CD4-positive, alpha-beta memory T cell (primary cell): Measurements from ENCODE around the gene TMEM38A. TPM values are rescaled to one million over a fixed set of nuclear protein-coding genes. Genes with fewer than 3 reads are reported as not detected.

Experiments used
- CTCF ChIA-PET: fragments of 350-600 bp; sonication (Branson Sonifier 250); formaldehyde crosslinking; loops from one replicate; lab custom pipeline; 2021; ENCODE audit warnings: inconsistent platforms; ENCODE audit not compliant: partially characterized antibody; lab: Charles Lee
- POLR2A ChIA-PET: fragments of 350-600 bp; sonication (Branson Sonifier 250); formaldehyde crosslinking; loops from one replicate; lab custom pipeline; 2021; ENCODE audit not compliant: partially characterized antibody; lab: Charles Lee
- DNase-seq, 5 donors: peaks; one replicate each; pipeline versions ENCODE4 v3.0.0 to v3.0.0-alpha.2; 2020 to 2022; ENCODE audit warnings: mixed read lengths in 1 of 5
- H3K27ac ChIP-seq: one replicate; pipeline ENCODE4 v1.7.0; 2013; ENCODE audit warnings: low read depth, low read length
- H3K27me3 ChIP-seq: 2 replicates; pipeline ENCODE4 v1.7.0; 2013; ENCODE audit warnings: mild to moderate bottlenecking, low read length, moderate library complexity; ENCODE audit not compliant: insufficient read depth
- H3K36me3 ChIP-seq: 2 replicates; pipeline ENCODE4 v1.7.0; 2013; ENCODE audit warnings: mild to moderate bottlenecking, low read length, moderate library complexity; ENCODE audit not compliant: insufficient read depth
- H3K4me1 ChIP-seq: 2 replicates; pipeline ENCODE4 v1.7.0; 2013; ENCODE audit warnings: mild to moderate bottlenecking, low read length, moderate library complexity; ENCODE audit not compliant: insufficient read depth
- H3K4me3 ChIP-seq, 2 donors: one replicate each; pipeline ENCODE4 v1.7.0; 2013; ENCODE audit warnings: low read length in 2 of 2, mild to moderate bottlenecking in 1 of 2
- H3K9me3 ChIP-seq, 2 donors: one replicate each; pipeline ENCODE4 v1.7.0; 2013; ENCODE audit warnings: low read length in 2 of 2, control low read depth in 1 of 2; ENCODE audit not compliant: control insufficient read depth in 1 of 2
- H3K27ac Mint-ChIP-seq, 7 donors: one replicate each; pipeline ENCODE4 v1.8.0; 2020 to 2021; ENCODE audit warnings: mixed read lengths in 7 of 7, mild to moderate bottlenecking in 6 of 7, inconsistent platforms in 3 of 7, moderate library complexity in 3 of 7
- H3K27me3 Mint-ChIP-seq, 2 donors: one replicate each; pipeline ENCODE4 v1.8.0; 2020 to 2021; ENCODE audit warnings: mixed read lengths in 2 of 2
- H3K36me3 Mint-ChIP-seq, 2 donors: one replicate each; pipeline ENCODE4 v1.8.0; 2020 to 2021; ENCODE audit warnings: mixed read lengths in 2 of 2, inconsistent platforms in 1 of 2, mild to moderate bottlenecking in 1 of 2
- H3K4me1 Mint-ChIP-seq, 4 donors: one replicate each; pipeline ENCODE4 v1.8.0; 2020 to 2021; ENCODE audit warnings: mixed read lengths in 4 of 4, mild to moderate bottlenecking in 1 of 4
- H3K4me3 Mint-ChIP-seq, 8 donors: one replicate each; pipeline ENCODE4 v1.8.0; 2020 to 2021; ENCODE audit warnings: mixed read lengths in 8 of 8, mild to moderate bottlenecking in 7 of 8, moderate library complexity in 6 of 8, inconsistent platforms in 3 of 8
- H3K9me3 Mint-ChIP-seq, 8 donors: one replicate each; pipeline ENCODE4 v1.8.0; 2020 to 2021; ENCODE audit warnings: mixed read lengths in 8 of 8, mild to moderate bottlenecking in 5 of 8, inconsistent platforms in 3 of 8, moderate library complexity in 1 of 8
- intact Hi-C: fragments of 100-400 bp; cut with micrococcal nuclease; formaldehyde crosslinking; loops from one replicate; pipeline ENCODE4 v1.15.1; 2023
- polyA plus RNA-seq, 2 donors: library from polyadenylated mRNA; unstranded; fragments of 300-500 nt; fragmentation: Illumina TruSeq; gene quantifications; one replicate each; pipeline ENCODE4 v1.2.3, GENCODE V29; 2021
- total RNA-seq, 2 experiments: library from RNA; stranded (reverse); gene quantifications; one replicate each; pipeline ENCODE4 v1.2.3, GENCODE V29; 2021

The TMEM38A gene
- total and polyA plus RNA-seq, 4 experiments from 2014 or later = 0.22 to 1.2 (median 0.83) TPM

DNA sequence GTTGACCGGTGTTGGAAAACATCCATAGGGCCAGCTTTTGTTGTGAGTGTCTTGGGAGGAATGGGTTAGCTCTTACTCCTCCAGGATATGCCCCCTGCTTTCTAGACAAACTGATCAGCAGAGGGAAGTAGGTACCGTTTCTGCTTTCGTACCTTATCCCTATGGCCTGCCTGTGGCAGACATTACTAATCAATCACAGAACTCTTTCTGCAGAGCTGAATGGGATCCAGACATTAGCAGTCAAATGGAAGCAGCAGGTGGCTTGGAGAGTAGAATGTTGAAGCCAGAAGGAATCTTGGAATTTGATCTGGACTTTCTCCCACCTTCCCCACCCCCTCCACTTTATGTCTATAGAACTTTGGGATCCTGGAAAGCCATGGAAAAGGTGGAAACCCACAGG is 75.8 kb downstream of the TMEM38A start:
- Histone ChIP-seq H3K27me3 (no peaks in the 10 kb centered on the region), H3K36me3 (no peaks in the 10 kb centered on the region), H3K9me3 (no peaks in the 10 kb centered on the region), H3K4me3 (no peak overlapping the region), H3K27ac (no peak overlapping the region), H3K4me1 (no peaks in the 10 kb centered on the region)
- ChIA-PET POLR2A (no interaction called here), CTCF (no interaction called here)
- H3K36me3 Mint-ChIP-seq = no peaks in the 10 kb centered on the region
- intact Hi-C loops = no loop called here
- H3K27ac Mint-ChIP-seq = no peak overlapping the region
- no peaks in the 10 kb centered on the region for H3K4me1 Mint-ChIP-seq
- H3K4me3 Mint-ChIP-seq = no peak overlapping the region
- peaks cover 4 to 6% of the 10 kb centered on the region in 2 donors for H3K27me3 Mint-ChIP-seq
- DNase-seq = no peak
- peaks cover 0 to 3% (median 0%) of the 10 kb centered on the region in 8 donors for H3K9me3 Mint-ChIP-seq

DNA sequence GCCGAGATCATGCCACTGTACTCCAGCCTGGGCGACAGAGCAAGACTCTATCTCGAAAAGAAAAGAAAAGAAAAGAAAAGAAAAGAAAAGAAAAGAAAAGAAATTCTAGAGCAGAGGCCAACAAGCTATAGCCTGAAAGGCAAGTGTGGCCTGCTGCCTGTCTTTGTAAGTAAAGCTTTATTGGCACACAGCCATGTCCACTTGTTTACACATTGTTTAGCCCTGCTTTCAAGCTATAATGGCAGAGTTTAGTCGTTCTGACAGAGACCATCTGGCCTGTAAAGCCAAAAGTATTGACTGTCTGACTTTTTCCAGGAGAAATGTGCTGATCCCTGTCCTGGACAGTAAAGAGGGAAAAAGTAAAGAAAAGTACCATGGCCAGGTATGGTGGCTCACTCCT is 77.0 kb downstream of the TMEM38A start:
- Mint-ChIP-seq H3K9me3 (peaks cover 0 to 3% (median 0%) of the 10 kb centered on the region in 8 donors), H3K27me3 (peaks cover 5 to 6% of the 10 kb centered on the region in 2 donors), H3K4me3 (no peak overlapping the region), H3K4me1 (no peaks in the 10 kb centered on the region), H3K36me3 (no peaks in the 10 kb centered on the region), H3K27ac (no peak overlapping the region)
- DNase-seq = no peak
- ChIA-PET POLR2A (no interaction called here), CTCF (no interaction called here)
- H3K36me3 ChIP-seq = no peaks in the 10 kb centered on the region
- H3K27me3 ChIP-seq = no peaks in the 10 kb centered on the region
- no peaks in the 10 kb centered on the region for H3K9me3 ChIP-seq
- H3K4me1 ChIP-seq = no peaks in the 10 kb centered on the region
- H3K27ac ChIP-seq = no peak overlapping the region
- intact Hi-C loops = no loop called here
- H3K4me3 ChIP-seq = no peak overlapping the region

DNA sequence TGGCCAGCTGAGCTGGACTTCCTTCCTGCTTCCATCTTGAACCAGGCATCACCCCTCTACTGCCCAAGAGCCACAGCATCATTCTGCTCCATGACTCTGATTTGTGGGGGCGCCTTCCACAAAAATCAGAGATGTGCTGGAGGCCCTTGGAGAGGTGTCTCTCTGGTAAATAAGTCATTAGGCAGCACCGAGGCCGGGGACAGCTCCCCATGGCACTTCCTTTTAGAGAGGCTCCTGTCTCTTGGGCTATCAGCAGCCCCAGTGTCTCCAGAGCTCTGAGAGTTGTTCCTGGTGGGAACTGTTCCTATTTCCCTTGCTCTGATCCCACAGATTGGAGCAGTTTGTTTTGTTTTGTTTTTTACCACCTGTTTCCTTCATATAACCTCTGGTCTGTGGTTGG is 78.6 kb downstream of the TMEM38A start:
- Histone ChIP-seq H3K36me3 (no peaks in the 10 kb centered on the region), H3K4me1 (no peaks in the 10 kb centered on the region), H3K9me3 (no peaks in the 10 kb centered on the region), H3K4me3 (no peak overlapping the region), H3K27me3 (no peaks in the 10 kb centered on the region), H3K27ac (no peak overlapping the region)
- H3K36me3 Mint-ChIP-seq = no peaks in the 10 kb centered on the region
- H3K4me1 Mint-ChIP-seq = no peaks in the 10 kb centered on the region
- peaks cover 0 to 3% of the 10 kb centered on the region in 2 donors for H3K27me3 Mint-ChIP-seq
- intact Hi-C loops = no loop called here
- H3K27ac Mint-ChIP-seq = no peak overlapping the region
- CTCF ChIA-PET = no interaction called here
- POLR2A ChIA-PET = no interaction called here
- no peak for DNase-seq
- peaks cover 0 to 3% (median 0%) of the 10 kb centered on the region in 8 donors for H3K9me3 Mint-ChIP-seq
- no peak overlapping the region for H3K4me3 Mint-ChIP-seq

Other genes starting within 250 kb of the TMEM38A start
- 10 to 100 TPM; 53.6 to 55.8 TPM for gene EPS15L1, start 189.2 kb upstream of the TMEM38A start, total RNA-seq
- 10 to 100 TPM in 1 of 2 donors, 1 to 10 TPM in 1; 6.6 to 12.7 TPM for gene EPS15L1, start 189.2 kb upstream of the TMEM38A start, polyA plus RNA-seq
- gene CALR3, start 165.0 kb upstream of the TMEM38A start, total RNA-seq = not detected
- not detected for gene CALR3, start 165.0 kb upstream of the TMEM38A start, polyA plus RNA-seq
- 1 to 10 TPM; 4.6 to 6.7 TPM for gene C19orf44, start 164.7 kb upstream of the TMEM38A start, total RNA-seq
- gene C19orf44, start 164.7 kb upstream of the TMEM38A start, polyA plus RNA-seq = 1 to 10 TPM in 1 of 2 donors, under 1 TPM in 1; 0.38 to 1.7 TPM
- gene CHERP, start 118.7 kb upstream of the TMEM38A start, total RNA-seq = 10 to 100 TPM; 72.9 to 73.5 TPM
- gene CHERP, start 118.7 kb upstream of the TMEM38A start, polyA plus RNA-seq = 10 to 100 TPM in 1 of 2 donors, 1 to 10 TPM in 1; 5.3 to 24.6 TPM
- 10 to 100 TPM; 38.8 TPM for gene SLC35E1, start 88.7 kb upstream of the TMEM38A start, total RNA-seq
- gene SLC35E1, start 88.7 kb upstream of the TMEM38A start, polyA plus RNA-seq = 10 to 100 TPM; 15.3 to 31.8 TPM
- gene MED26, start 32.9 kb upstream of the TMEM38A start, total RNA-seq = 10 to 100 TPM; 17.8 to 18.6 TPM
- gene MED26, start 32.9 kb upstream of the TMEM38A start, polyA plus RNA-seq = 1 to 10 TPM; 3.3 to 4.6 TPM
- 10 to 100 TPM; 89.3 to 94.1 TPM for gene SMIM7, start 995 bp upstream of the TMEM38A start, total RNA-seq
- gene SMIM7, start 995 bp upstream of the TMEM38A start, polyA plus RNA-seq = 10 to 100 TPM; 59.6 to 66.9 TPM
- not detected for gene NWD1, start 58.7 kb downstream of the TMEM38A start, total RNA-seq
- not detected for gene NWD1, start 58.7 kb downstream of the TMEM38A start, polyA plus RNA-seq
- 10 to 100 TPM; 86.4 to 88.4 TPM for gene SIN3B, start 168.3 kb downstream of the TMEM38A start, total RNA-seq
- 1 to 10 TPM; 1.4 to 5.5 TPM for gene SIN3B, start 168.3 kb downstream of the TMEM38A start, polyA plus RNA-seq
- not detected for gene F2RL3, start 227.9 kb downstream of the TMEM38A start, total RNA-seq
- not detected for gene F2RL3, start 227.9 kb downstream of the TMEM38A start, polyA plus RNA-seq